Keratinocyte (primary cell): ENCODE measurements around the gene CREB3L2. TPM values are rescaled to one million over a fixed set of nuclear protein-coding genes. Genes with fewer than 3 reads are reported as not detected.
A peak's percentile ranks its signal among the peaks of the same experiment; 100 is the strongest.

Source experiments
- DNase-seq: peaks from one replicate; pipeline ENCODE4 v3.0.0-alpha.2; 2011; ENCODE audit warnings: low read depth, missing footprints, low spot score
- FAIRE-seq: peaks from 2 replicates; lab custom pipeline; 2011; peaks lifted over from hg19 to GRCh38; lab: Jason Lieb, UNC
- H2AFZ ChIP-seq: 2 replicates; pipeline ENCODE4 v1.6.0; 2012; ENCODE audit warnings: low read length, control low read depth, inconsistent platforms; ENCODE audit not compliant: control insufficient read depth
- H3K27ac ChIP-seq: 2 replicates; pipeline ENCODE4 v1.5.1; 2011; ENCODE audit warnings: low read length; ENCODE audit not compliant: control insufficient read depth, insufficient read depth
- H3K27me3 ChIP-seq: 3 replicates; pipeline ENCODE4 v1.6.0; 2011; ENCODE audit warnings: low read length; ENCODE audit not compliant: control insufficient read depth, insufficient read depth; ENCODE audit errors: extremely low read depth
- H3K36me3 ChIP-seq, 2 experiments: 2 replicates in 1 of 2; 3 replicates in 1 of 2; pipeline ENCODE4 v1.5.1; 2011; ENCODE audit warnings: low read length in 2 of 2, mild to moderate bottlenecking in 1 of 2; ENCODE audit not compliant: control insufficient read depth in 2 of 2, insufficient read depth in 2 of 2; ENCODE audit errors: extremely low read depth in 1 of 2
- H3K4me1 ChIP-seq: 3 replicates; pipeline ENCODE4 v1.5.1; 2011; ENCODE audit warnings: low read length; ENCODE audit not compliant: control insufficient read depth, insufficient read depth; ENCODE audit errors: extremely low read depth
- H3K4me2 ChIP-seq: 3 replicates; pipeline ENCODE4 v1.6.0; 2011; ENCODE audit warnings: low read depth, low read length; ENCODE audit not compliant: control insufficient read depth, insufficient read depth; ENCODE audit errors: extremely low read depth
- H3K4me3 ChIP-seq, 3 experiments: fragments of 200-600 bp in 1 of 3; sonication (generic) in 1 of 3; 2 replicates in 2 of 3; 3 replicates in 1 of 3; pipeline ENCODE4 v1.5.1; 2011 to 2016; ENCODE audit warnings: low read length in 3 of 3, mild to moderate bottlenecking in 3 of 3, control low read depth in 2 of 3, inconsistent platforms in 1 of 3, low read depth in 1 of 3, mixed read lengths in 1 of 3, mixed run types in 1 of 3, moderate library complexity in 1 of 3; ENCODE audit not compliant: control insufficient read depth in 2 of 3, insufficient read depth in 2 of 3; ENCODE audit errors: extremely low read depth in 1 of 3
- H3K79me2 ChIP-seq: 2 replicates; pipeline ENCODE4 v1.6.0; 2012; ENCODE audit warnings: low read length; ENCODE audit not compliant: control insufficient read depth, insufficient read depth
- H3K9ac ChIP-seq: 3 replicates; pipeline ENCODE4 v1.6.0; 2011; ENCODE audit warnings: low read length; ENCODE audit not compliant: control insufficient read depth, insufficient read depth; ENCODE audit errors: extremely low read depth
- H3K9me1 ChIP-seq: 3 replicates; pipeline ENCODE4 v1.6.0; 2011; ENCODE audit warnings: low read length; ENCODE audit not compliant: control insufficient read depth, insufficient read depth; ENCODE audit errors: extremely low read depth
- H3K9me3 ChIP-seq: 2 replicates; pipeline ENCODE4 v1.5.1; 2012; ENCODE audit warnings: low read depth, low read length; ENCODE audit not compliant: control insufficient read depth
- H4K20me1 ChIP-seq: 3 replicates; pipeline ENCODE4 v1.6.0; 2011; ENCODE audit warnings: low read length; ENCODE audit not compliant: control insufficient read depth, insufficient read depth; ENCODE audit errors: extremely low read depth
- CTCF ChIP-seq, 3 experiments: IDR thresholded peaks in 1 of 3; conservative IDR thresholded peaks in 1 of 3; optimal IDR thresholded peaks in 1 of 3; 2 replicates in 2 of 3; 3 replicates in 1 of 3; pipeline versions ENCODE3 to v1.5.1; 2011; ENCODE audit warnings: low read length in 3 of 3, mild to moderate bottlenecking in 3 of 3, moderate library complexity in 2 of 3, control low read depth in 1 of 3, inconsistent platforms in 1 of 3; ENCODE audit not compliant: insufficient read depth in 2 of 3; ENCODE audit errors: extremely low read depth in 1 of 3
- EZH2 ChIP-seq: IDR thresholded peaks from one replicate; pipeline ENCODE4 v1.6.1; 2012; ENCODE audit warnings: inconsistent platforms, mild to moderate bottlenecking, low read length, moderate library complexity
- dilution Hi-C: fragments of 300-500 bp; cut with MboI; formaldehyde crosslinking; loops from one replicate; pipeline ENCODE4 v1.7.0; 2020; ENCODE audit warnings: low sequenced_read_pairs; ENCODE audit not compliant: extremely low pct_ligation_motif_present
- polyA minus RNA-seq, 3 experiments: library from RNA; depleted of rRNA, polyadenylated mRNA; stranded (reverse); fragments of >200 nt; gene quantifications; 1 replicate in 1 of 3; 2 replicates in 1 of 3; 3 replicates in 1 of 3; pipeline ENCODE4 v1.2.3, GENCODE V29; 2011
- polyA plus RNA-seq, 5 experiments: library from polyadenylated mRNA; depleted of rRNA in 3 of 5; stranded (reverse) in 3 of 5; stranded (forward) in 1 of 5; unstranded in 1 of 5; fragments of >200 nt; gene quantifications; 1 replicate in 1 of 5; 2 replicates in 3 of 5; 3 replicates in 1 of 5; pipeline versions ENCODE4 v1.2.1 to v1.2.3, GENCODE V29; 2011 to 2012; ENCODE audit warnings: missing spikeins in 2 of 5, low read depth in 1 of 5, low replicate concordance in 1 of 5

Gene CREB3L2
- polyA plus RNA-seq = 8.6 to 15.9 TPM (median 12.8 TPM) in 3 replicates
- 3.7 TPM for polyA plus RNA-seq (2011; ENCODE audit: low read depth)
- polyA plus RNA-seq (2011; cell fraction: cytosol; rRNA removed) = 8.2 and 11.6 TPM in 2 replicates
- 28.8 and 29.1 TPM in 2 replicates for polyA plus RNA-seq (2011; cell fraction: nucleus; rRNA removed)
- 6.9 and 13.8 TPM in 2 replicates for polyA plus RNA-seq (2012; ENCODE audit: low replicate concordance)
- 18.3 to 36.5 TPM (median 21.4 TPM) in 3 replicates for polyA minus RNA-seq
- polyA minus RNA-seq (2011; cell fraction: cytosol; rRNA and poly(A)+ RNA removed) = 17.1 TPM
- polyA minus RNA-seq (2011; cell fraction: nucleus; rRNA and poly(A)+ RNA removed) = 40.2 and 45.5 TPM in 2 replicates

- dilution Hi-C loops = no loop called here
- Histone ChIP-seq H3K4me2 (peak within 1 kb of the TSS; percentile 78), H3K4me1 (peaks cover 23% of the 10 kb centered on the region), H3K79me2 (peaks cover 42% of the 10 kb centered on the region), H3K9me3 (no peaks in the 10 kb centered on the region), H4K20me1 (peaks cover 3% of the 10 kb centered on the region), H3K27ac (peak within 1 kb of the TSS; percentile 92), H3K9ac (peak within 1 kb of the TSS; percentile 96), H3K36me3 (no peaks in the 10 kb centered on the region), H3K4me3 (peak within 1 kb of the TSS; percentile 63 to 92 (median 90)), H3K27me3 (no peaks in the 10 kb centered on the region), H3K9me1 (no peaks in the 10 kb centered on the region), H2AFZ (peak within 1 kb of the TSS; percentile 95)
- no peak for DNase-seq
- FAIRE-seq = no peak
- TF ChIP-seq EZH2 (no peak), CTCF (optimal IDR thresholded peaks at IDR 0.05 in 1 of 3, IDR thresholded peaks at IDR 0.05 in 1 of 3, conservative IDR thresholded peaks at IDR 0.05 in 1 of 3; ENCODE audit: extremely low read depth in 1 of 3, insufficient read depth in 2 of 3, low read length in 3 of 3) (no peak)
Observed at GRCh38 chr7:138001529-138002095, at the start of gene CREB3L2. CREB3L2 (minus strand) TSS chr7:138002086; CDS start chr7:138001705, 381 bp downstream.

- H2AFZ ChIP-seq = no peak overlapping the region
- H4K20me1 ChIP-seq = no peaks in the 10 kb centered on the region
- FAIRE-seq (no peak), DNase-seq (no peak)
- TF ChIP-seq EZH2 = no peak
- H3K27me3 ChIP-seq = no peaks in the 10 kb centered on the region
- H3K79me2 ChIP-seq = no peaks in the 10 kb centered on the region
- no peak overlapping the region for H3K9ac ChIP-seq
- dilution Hi-C loops = no loop called here
- no peak overlapping the region for H3K4me3 ChIP-seq
- no peaks in the 10 kb centered on the region for H3K4me1 ChIP-seq
- no peaks in the 10 kb centered on the region for H3K9me3 ChIP-seq
- no peaks in the 10 kb centered on the region for H3K36me3 ChIP-seq
- no peak overlapping the region for H3K27ac ChIP-seq
- no peaks in the 10 kb centered on the region for H3K9me1 ChIP-seq
- no peak overlapping the region for H3K4me2 ChIP-seq
Observed at GRCh38 chr7:138049505-138050116, 47.7 kb upstream of the CREB3L2 start.
